GM18502 (cell line): ENCODE measurements around the gene ARL15.
A peak's percentile ranks its signal among the peaks of the same experiment; 100 is the strongest.

Experiments
- ATAC-seq: cut with Tn5 transposase; IDR thresholded peaks from one replicate; pipeline ENCODE4 v1.9.1; 2021; ENCODE audit warnings: mild to moderate bottlenecking; ENCODE audit not compliant: unreplicated experiment, poor library complexity

ARL15 gene

DNA sequence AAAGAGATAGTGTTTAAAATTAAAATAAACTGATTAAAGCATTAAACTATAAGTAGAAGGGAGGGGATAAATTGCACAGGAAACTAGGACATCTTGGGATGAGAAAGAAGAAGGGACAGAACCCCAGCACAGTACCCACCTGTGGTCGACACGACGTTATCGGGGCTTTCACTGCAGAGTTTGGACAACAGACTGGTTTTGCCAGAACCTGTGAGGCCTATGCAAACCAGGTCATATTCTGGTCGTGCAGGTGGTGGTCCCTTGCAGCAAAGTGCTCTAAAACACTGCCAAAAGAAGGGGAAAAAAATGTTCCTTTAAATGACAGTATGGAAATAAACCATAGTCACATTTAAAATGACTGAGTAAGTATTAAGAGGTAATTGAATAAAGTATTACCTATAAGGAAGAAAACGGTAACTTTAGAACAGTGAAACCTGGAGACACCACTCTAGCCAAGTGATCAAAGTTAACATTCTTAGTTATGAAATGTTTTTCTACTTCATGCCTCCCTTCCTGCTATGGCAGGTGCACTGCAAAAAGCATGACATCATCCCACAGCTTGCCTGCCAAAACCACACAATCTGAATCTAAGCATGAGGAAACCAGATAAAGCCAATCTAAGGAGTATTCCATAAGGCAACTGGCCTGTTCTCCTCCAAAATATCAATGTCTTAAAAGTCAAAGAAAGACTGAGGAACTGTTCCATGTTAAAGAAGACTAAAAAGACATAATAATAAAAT is 138.6 kb downstream of the ARL15 start:
- ATAC-seq, result peak; percentile 82

DNA sequence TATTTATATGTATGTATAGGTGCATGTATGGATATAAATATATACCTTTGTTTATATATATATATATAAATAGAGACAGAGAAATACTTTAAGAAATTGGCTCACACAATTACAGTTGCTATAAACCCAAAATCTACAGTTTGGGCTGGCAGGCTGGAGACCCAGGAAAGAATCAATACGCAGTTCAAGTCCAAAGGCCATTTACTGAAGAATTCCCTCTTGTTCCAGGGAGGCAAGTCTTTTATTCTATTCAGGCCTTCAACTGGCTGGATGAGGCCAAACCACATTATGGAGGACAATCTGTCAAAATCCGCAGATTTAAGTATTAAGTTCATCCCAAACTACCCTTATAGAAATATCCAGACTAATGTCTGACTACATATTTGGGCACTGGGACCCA is 144.7 kb downstream of the ARL15 start:
- no peak for ATAC-seq

DNA sequence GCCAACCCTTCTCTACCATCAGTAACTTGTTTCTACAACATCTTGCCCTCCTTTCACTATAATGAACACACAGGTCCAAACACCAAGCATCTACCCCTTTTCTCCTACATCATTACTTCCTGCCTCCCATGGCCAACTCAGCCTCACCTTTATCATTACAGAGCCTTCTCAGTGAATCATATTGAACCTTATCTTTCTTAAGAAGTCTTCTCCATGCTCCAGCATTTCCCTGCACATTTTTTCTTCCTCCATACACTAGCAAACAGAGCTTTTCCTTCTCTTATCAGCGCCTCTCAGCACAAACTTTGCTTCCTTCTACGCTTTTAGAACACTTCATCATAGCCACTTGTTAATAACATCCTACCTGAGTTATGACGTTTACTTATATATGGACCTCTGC is 148.2 kb downstream of the ARL15 start:
- ATAC-seq, result no peak

DNA sequence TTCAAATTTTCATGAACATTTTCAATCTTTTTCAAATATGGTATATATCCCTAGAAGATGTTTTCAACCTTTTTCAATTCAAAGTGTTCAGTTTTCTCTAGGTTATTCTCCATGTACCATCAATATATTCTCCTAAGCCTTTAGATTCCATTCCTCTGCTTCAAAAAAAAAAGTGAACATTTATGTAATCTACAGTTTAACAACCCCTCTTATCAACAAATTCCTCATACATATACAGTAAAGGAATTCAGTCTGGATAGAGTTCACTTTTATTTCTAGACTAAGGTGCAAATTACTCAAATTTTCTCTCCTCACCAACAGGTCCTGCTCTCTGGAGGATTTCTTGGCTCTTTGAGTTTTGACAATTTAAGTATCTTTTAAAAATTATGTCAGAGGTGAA is 150.0 kb downstream of the ARL15 start:
- no peak for ATAC-seq

- ATAC-seq, result no peak
These were observed 150.5 kb downstream of the ARL15 start for GRCh38 chr5:54159893-54160195.

DNA sequence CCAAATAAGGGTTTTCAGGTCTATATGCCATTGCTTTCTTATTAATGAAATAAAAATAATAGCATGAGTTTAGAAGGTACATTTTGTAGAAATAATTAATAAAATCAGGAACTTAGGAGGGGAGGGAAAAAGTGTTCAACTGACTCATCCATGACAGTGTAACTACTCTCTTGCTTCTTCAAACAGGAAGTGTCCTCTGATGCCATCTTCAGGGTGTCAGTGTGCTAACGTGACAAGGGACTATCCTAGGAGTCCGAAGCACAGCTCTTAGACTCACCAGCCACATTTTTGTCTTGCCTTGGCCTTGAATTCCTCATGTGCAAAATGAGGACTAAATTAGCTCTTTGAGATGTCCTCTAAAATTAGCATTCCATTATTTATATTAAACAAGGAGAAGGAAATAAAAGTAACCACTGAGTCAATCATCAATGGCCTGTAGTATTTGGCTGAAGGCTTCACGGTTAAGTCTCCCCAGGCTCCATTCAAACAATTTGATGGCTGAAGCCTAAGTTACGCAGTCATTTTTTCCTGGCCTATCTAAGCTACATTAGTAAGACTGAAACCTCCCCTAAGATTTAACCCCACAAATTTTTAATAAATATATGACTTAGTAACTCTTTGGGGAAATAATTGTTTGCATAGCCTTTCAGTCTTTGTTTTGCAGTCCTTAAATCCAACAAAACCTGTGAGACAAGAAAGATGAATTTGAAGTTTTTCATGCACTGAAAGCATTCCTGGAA is 151.1 kb downstream of the ARL15 start:
- ATAC-seq, result no peak

GRCh38 chr5:54156577-54156976 is 153.8 kb downstream of the ARL15 start:
- ATAC-seq, result no peak

DNA sequence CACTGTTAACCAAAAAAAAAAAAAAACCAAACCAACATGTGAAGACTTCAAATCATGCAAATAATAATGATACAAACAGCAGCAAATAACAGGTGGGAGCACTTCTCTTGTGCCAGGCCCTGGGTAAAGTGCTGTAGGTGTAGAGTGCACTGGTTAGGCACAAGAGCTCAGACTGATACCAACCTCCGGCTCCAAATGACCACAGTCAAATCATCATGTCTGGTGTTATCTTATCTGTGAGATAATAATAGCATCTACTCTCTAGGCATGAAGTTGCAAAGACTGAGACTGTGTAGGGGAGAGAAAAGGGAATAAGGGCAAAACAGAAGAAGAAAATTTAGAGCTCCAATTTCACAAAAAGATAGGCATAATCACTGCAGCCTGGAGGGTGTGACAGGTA is 159.5 kb downstream of the ARL15 start:
- no peak for ATAC-seq

GRCh38 chr5:54148858-54149257 is 161.5 kb downstream of the ARL15 start:
- no peak for ATAC-seq

DNA sequence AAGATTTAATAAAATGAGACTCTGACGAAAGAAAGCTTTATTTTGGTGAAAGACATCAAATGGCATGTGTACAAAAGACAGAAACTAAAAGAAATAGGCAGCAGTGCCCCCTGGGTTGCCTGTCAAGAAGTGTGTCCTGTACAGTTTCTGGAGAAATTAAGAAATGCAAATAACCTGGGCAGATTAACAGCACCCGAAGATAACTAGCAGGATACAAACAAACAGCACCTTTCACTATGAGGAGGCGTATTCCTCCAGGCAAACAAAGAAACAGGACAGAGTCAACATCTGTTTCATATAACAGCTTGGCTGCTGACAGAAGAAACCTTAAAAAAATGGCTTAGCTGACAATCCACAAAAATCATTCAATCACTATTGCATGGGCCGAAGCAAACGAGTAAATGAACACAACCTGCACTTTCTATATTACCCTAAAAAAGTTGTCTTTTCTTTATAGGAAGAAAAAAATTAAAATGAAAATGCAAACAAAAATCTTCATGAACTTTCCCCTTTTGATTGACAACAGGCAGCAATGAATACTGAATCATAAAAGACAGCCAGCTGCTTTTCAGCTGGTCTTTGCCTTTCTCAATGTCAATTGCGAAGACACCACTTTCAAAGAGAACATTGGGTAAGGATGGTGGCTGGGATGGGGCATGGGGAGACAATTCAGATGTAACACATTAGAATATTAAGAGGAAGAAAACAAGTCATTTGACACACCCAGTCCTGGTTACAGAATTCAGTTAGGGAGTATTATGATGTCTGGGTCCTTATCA is 162.1 kb downstream of the ARL15 start:
- ATAC-seq, result no peak

DNA sequence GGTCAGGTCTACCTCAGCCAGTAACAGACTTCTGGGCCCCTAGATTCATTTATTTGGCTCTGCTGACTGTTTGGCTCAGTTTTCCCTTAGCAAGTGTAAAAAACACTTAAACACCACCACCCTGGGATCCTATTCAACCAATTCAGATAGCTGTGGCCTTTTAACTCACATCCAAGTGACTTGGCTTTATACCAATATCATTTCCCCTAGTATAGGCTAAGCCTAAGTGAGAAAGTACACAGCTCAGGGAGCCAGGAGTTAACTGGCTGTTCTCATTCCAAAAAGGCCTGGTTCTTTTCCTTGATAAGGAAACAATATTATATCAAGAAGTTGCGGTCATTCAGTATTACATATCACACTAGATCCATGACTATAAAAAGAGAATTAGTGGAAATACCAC is 163.5 kb downstream of the ARL15 start:
- no peak for ATAC-seq

DNA sequence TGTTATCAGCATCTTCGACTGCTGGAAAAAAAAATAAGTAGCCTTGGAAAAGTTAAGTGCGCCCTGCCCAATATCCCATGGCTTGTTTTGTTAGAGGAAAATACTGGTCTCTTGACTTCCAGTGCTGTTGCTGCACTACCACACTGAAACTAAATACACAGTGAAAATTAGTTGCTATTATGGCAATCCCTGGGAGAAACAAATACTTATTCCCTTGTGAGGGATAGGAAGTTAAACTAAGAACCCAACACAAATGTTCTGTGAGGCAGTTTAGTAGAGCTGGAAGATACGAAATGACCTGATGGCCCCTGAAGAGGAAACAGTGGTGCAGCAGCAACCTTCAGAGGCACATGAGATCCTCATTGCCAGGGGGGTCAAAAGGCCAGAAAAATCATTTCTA is 164.0 kb downstream of the ARL15 start:
- no peak for ATAC-seq

- ATAC-seq, result no peak
These were observed 170.0 kb downstream of the ARL15 start for GRCh38 chr5:54140247-54140840.

GRCh38 chr5:54136516-54137440 is 173.6 kb downstream of the ARL15 start:
- ATAC-seq, result no peak

GRCh38 chr5:54135042-54135441 is 175.3 kb downstream of the ARL15 start:
- ATAC-seq, result no peak

GRCh38 chr5:54133917-54134316 is 176.5 kb downstream of the ARL15 start:
- no peak for ATAC-seq

- no peak for ATAC-seq
These were observed 189.9 kb downstream of the ARL15 start for GRCh38 chr5:54120473-54120872.

DNA sequence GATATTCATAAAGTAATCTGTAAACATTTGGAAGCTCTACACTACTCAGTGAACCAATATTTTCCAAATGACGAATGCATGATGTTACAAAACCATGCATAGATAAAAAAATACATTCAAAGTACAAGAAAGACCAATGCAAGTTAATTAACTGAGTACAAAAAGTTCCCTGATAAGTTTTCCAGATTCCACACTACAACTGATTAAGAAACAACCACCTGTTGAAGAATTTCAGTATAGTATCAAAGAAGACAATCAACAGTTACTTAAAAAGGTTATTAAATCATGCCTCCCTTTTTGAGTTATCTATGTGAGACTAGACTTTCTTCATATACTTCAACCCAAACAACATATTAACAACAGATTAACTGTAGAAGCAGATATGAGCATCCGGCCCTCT is 192.4 kb downstream of the ARL15 start:
- ATAC-seq, result no peak

DNA sequence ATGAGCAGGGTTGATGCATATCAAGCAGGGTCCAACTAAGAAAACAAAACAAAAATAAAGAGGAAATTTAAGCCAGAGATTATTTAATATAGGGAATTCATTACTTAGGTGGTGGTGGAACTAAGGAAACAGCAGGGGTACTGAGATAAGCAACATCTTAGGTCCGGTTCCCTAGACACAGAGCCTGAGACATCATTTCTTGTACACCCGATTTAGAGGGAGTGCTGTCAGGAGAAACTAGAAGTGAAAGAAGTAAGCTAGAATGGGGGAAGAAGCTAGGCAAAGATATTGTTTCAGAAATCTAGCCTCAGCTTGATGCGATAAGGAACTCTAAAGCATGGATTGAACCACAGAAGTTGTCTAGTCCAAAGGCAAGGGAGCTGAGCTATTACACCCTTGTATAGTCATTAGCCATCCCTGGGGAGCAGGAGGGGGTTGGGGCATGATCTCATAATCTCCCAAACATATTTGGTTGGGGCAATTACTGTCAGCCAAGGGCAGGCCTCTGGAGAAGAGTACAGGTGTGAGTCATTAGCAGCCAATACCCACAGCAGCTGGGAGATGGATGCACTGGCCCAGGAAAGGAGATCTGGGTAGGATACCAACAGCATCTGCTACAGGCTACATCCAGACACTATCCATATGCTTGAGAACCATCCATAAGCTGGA is 194.5 kb downstream of the ARL15 start:
- ATAC-seq, result no peak
